Gastrocnemius medialis (tissue), 4 donors: ENCODE results near the gene LRRC27.

ENCODE experiments used
- POLR2A ChIP-seq, 2 donors: fragments of 450-650 bp; IDR thresholded peaks; one replicate each; pipeline ENCODE4 v1.6.1; 2017; ENCODE audit warnings: antibody characterized with exemption in 2 of 2, mild to moderate bottlenecking in 2 of 2, moderate library complexity in 2 of 2
- TF ChIP-seq, protein P1 (sequence below), 5 experiments: fragments of 450-650 bp in 3 of 5; fragments of 200-600 bp in 2 of 5; sonication (generic) in 2 of 5; IDR thresholded peaks in 4 of 5; conservative IDR thresholded peaks in 1 of 5; 1 replicate in 4 of 5; 2 replicates in 1 of 5; pipeline ENCODE4 v1.5.1; 2016 to 2019; ENCODE audit warnings: antibody characterized with exemption in 5 of 5, mild to moderate bottlenecking in 3 of 5, moderate library complexity in 3 of 5

- TF ChIP-seq, protein P1, sequence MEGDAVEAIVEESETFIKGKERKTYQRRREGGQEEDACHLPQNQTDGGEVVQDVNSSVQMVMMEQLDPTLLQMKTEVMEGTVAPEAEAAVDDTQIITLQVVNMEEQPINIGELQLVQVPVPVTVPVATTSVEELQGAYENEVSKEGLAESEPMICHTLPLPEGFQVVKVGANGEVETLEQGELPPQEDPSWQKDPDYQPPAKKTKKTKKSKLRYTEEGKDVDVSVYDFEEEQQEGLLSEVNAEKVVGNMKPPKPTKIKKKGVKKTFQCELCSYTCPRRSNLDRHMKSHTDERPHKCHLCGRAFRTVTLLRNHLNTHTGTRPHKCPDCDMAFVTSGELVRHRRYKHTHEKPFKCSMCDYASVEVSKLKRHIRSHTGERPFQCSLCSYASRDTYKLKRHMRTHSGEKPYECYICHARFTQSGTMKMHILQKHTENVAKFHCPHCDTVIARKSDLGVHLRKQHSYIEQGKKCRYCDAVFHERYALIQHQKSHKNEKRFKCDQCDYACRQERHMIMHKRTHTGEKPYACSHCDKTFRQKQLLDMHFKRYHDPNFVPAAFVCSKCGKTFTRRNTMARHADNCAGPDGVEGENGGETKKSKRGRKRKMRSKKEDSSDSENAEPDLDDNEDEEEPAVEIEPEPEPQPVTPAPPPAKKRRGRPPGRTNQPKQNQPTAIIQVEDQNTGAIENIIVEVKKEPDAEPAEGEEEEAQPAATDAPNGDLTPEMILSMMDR (IDR thresholded peaks at IDR 0.05 in 4 of 5, conservative IDR thresholded peaks at IDR 0.05 in 1 of 5), result no peak
- no peak for TF ChIP-seq POLR2A (IDR thresholded peaks at IDR 0.05)
These were observed 58.4 kb downstream of the LRRC27 start for GRCh38 chr10:132390170-132390920.
